ENCODE results near the gene SLC9A3.

SLC9A3 gene

GRCh38 chr5:428754-429452, 95.3 kb downstream of the SLC9A3 start:
- DNase-seq (ENCODE audit: low read depth): no peak

- no peak for DNase-seq (ENCODE audit: low read depth)
Measured at GRCh38 chr5:428219-428618, 96.0 kb downstream of the SLC9A3 start.

- DNase-seq (ENCODE audit: low read depth): no peak
Measured at GRCh38 chr5:427415-428087, 96.7 kb downstream of the SLC9A3 start.

- DNase-seq (ENCODE audit: low read depth): no peak
Measured at GRCh38 chr5:426392-426976, 97.8 kb downstream of the SLC9A3 start.

- no peak for DNase-seq (ENCODE audit: low read depth)
Measured at GRCh38 chr5:425714-426113, 98.5 kb downstream of the SLC9A3 start.

- DNase-seq (ENCODE audit: low read depth): no peak
Measured at GRCh38 chr5:424301-425110, 99.7 kb downstream of the SLC9A3 start.

- no peak for DNase-seq (ENCODE audit: low read depth)
Measured at GRCh38 chr5:423626-424261, 100.5 kb downstream of the SLC9A3 start.

GRCh38 chr5:423233-423565, 101.0 kb downstream of the SLC9A3 start:
- DNase-seq (ENCODE audit: low read depth): no peak

GRCh38 chr5:422323-423232, 101.7 kb downstream of the SLC9A3 start:
- DNase-seq (ENCODE audit: low read depth): no peak

- DNase-seq (ENCODE audit: low read depth): no peak
Measured at GRCh38 chr5:421901-422300, 102.3 kb downstream of the SLC9A3 start.

GRCh38 chr5:421287-421880, 102.9 kb downstream of the SLC9A3 start:
- DNase-seq (ENCODE audit: low read depth): no peak

- DNase-seq (ENCODE audit: low read depth): no peak
Measured at GRCh38 chr5:420632-421286, 103.5 kb downstream of the SLC9A3 start.

Measured in iris pigment epithelial cell (primary cell).